K562 (cell line): Measurements from ENCODE around the gene DNAI1. TPM values are rescaled to one million over a fixed set of nuclear protein-coding genes. Genes with fewer than 3 reads are reported as not detected.

ENCODE experiments used
- ATAC-seq: fragments of 200-7000 bp; cut with Tn5 transposase; 3 replicates; pipeline ENCODE4 v1.9.1; 2020; ENCODE audit warnings: moderate library complexity
- BruUV-seq: library from RNA; stranded (reverse); fragments of 400-500 nt; replicated peaks from 2 replicates; lab custom pipeline; 2021; lab: Mats Ljungman, UMichigan
- CTCF ChIA-PET: fragments of 300-600 bp; formaldehyde crosslinking; extraction: SDS; loops from one replicate; lab custom pipeline; 2021; ENCODE audit warnings: low intra/inter-chr PET ratio; lab: Yijun Ruan, JAX
- POLR2A ChIA-PET: fragments of 300-600, 350-650 bp; sonication (Branson Sonifier 250); formaldehyde crosslinking; extraction: SDS; loops from one replicate; lab custom pipeline; 2021; ENCODE audit warnings: antibody characterized with exemption, inconsistent platforms; lab: Yijun Ruan, JAX
- DNase-seq, 4 experiments: peaks; one replicate each; pipeline versions ENCODE4 v3.0.0 to v3.0.0-alpha.2; 2011 to 2018; ENCODE audit warnings: low spot score in 3 of 4, mixed read lengths in 3 of 4; ENCODE audit errors: extremely low read depth in 1 of 4
- FAIRE-seq: peaks from 2 replicates; lab custom pipeline; 2011; peaks lifted over from hg19 to GRCh38; lab: Jason Lieb, UNC
- H2AFZ ChIP-seq: 2 replicates; pipeline ENCODE4 v1.6.0; 2011; ENCODE audit warnings: low read depth, low read length, control low read depth, inconsistent platforms
- H3K27ac ChIP-seq: fragments of 200-600 bp; 3 replicates; pipeline ENCODE4 v1.8.0; 2011; ENCODE audit warnings: low read depth, mild to moderate bottlenecking, control low read depth, inconsistent platforms, low read length, moderate library complexity, mixed read lengths; ENCODE audit errors: extremely low read depth
- H3K27me3 ChIP-seq, 2 experiments: fragments of 300-600 bp in 1 of 2; 2 replicates in 1 of 2; 3 replicates in 1 of 2; pipeline versions ENCODE4 v1.6.0 to v1.8.0; 2011; ENCODE audit warnings: inconsistent platforms in 2 of 2, low read length in 2 of 2, mild to moderate bottlenecking in 1 of 2, mixed read lengths in 1 of 2, moderate library complexity in 1 of 2; ENCODE audit not compliant: control insufficient read depth in 2 of 2, insufficient read depth in 2 of 2
- H3K36me3 ChIP-seq: fragments of 300-600 bp; 3 replicates; pipeline ENCODE4 v1.8.0; 2011; ENCODE audit warnings: mild to moderate bottlenecking, low read length, inconsistent platforms; ENCODE audit not compliant: control insufficient read depth, insufficient read depth
- H3K4me1 ChIP-seq, 2 experiments: fragments of 200-600 bp in 1 of 2; replicated peaks in 1 of 2; 2 replicates in 1 of 2; 3 replicates in 1 of 2; pipeline versions ENCODE4 v1.5.1 to v1.8.0; 2011; ENCODE audit warnings: inconsistent platforms in 2 of 2, low read length in 2 of 2, mild to moderate bottlenecking in 1 of 2, mixed read lengths in 1 of 2, moderate library complexity in 1 of 2; ENCODE audit not compliant: control insufficient read depth in 2 of 2, insufficient read depth in 2 of 2
- H3K4me2 ChIP-seq: 2 replicates; pipeline ENCODE4 v1.6.1; 2011; ENCODE audit warnings: low read length, control low read depth, inconsistent platforms, mixed read lengths; ENCODE audit not compliant: insufficient read depth
- H3K4me3 ChIP-seq: fragments of 200-600 bp; sonication (generic), shearing (Covaris generic); 2 replicates; pipeline ENCODE4 v1.5.1; 2016; ENCODE audit warnings: control low read depth, inconsistent platforms
- H3K79me2 ChIP-seq: fragments of 200-600 bp; 3 replicates; pipeline ENCODE4 v1.8.0; 2011; ENCODE audit warnings: low read length, inconsistent platforms; ENCODE audit not compliant: control insufficient read depth, insufficient read depth
- H3K9ac ChIP-seq, 2 experiments: 2 replicates each; pipeline versions ENCODE4 v1.6.0 to v1.6.1; 2011; ENCODE audit warnings: low read depth in 2 of 2, low read length in 2 of 2, control low read depth in 1 of 2, inconsistent platforms in 1 of 2, mild to moderate bottlenecking in 1 of 2, mixed read lengths in 1 of 2; ENCODE audit not compliant: insufficient read depth in 1 of 2
- H3K9me1 ChIP-seq: one replicate; pipeline ENCODE4 v1.6.0; 2011; ENCODE audit warnings: inconsistent platforms, mild to moderate bottlenecking, low read length, moderate library complexity; ENCODE audit not compliant: control insufficient read depth, insufficient read depth
- H3K9me3 ChIP-seq: replicated peaks from 2 replicates; pipeline ENCODE4 v1.5.1; 2011; ENCODE audit warnings: low read depth, low read length, inconsistent platforms; ENCODE audit not compliant: control insufficient read depth, insufficient read depth
- H4K20me1 ChIP-seq: replicated peaks from 2 replicates; pipeline ENCODE4 v1.6.1; 2011; ENCODE audit warnings: low read length, inconsistent platforms, mixed read lengths; ENCODE audit not compliant: control insufficient read depth, insufficient read depth
- BMI1 ChIP-seq: fragments of 150-350 bp; IDR thresholded peaks from 2 replicates; pipeline ENCODE4 v1.6.1; 2014; ENCODE audit warnings: low read length
- CREM ChIP-seq: IDR thresholded peaks from 2 replicates; pipeline ENCODE4 v1.6.1; 2014; ENCODE audit warnings: antibody characterized with exemption, low read depth
- MAX ChIP-seq: sonication (generic); formaldehyde crosslinking; IDR thresholded peaks from 2 replicates; pipeline ENCODE4 v1.9.0; 2022; ENCODE audit warnings: mild to moderate bottlenecking, missing genetic modification reagents
- SMARCA4 ChIP-seq: fragments of 450-650 bp; IDR thresholded peaks from 2 replicates; pipeline ENCODE4 v1.6.1; 2016
- TARDBP ChIP-seq: fragments of 450-650 bp; IDR thresholded peaks from 2 replicates; pipeline ENCODE4 v1.6.1; 2016
- ZBTB26 ChIP-seq: fragments of 450-650 bp; formaldehyde crosslinking; IDR thresholded peaks from 2 replicates; pipeline ENCODE4 v1.4.0; 2022; ENCODE audit warnings: missing genetic modification characterization
- ZNF354B ChIP-seq: fragments of 250-450 bp; sonication (Bioruptor Pico); IDR thresholded peaks from 2 replicates; pipeline ENCODE4 v1.4.0; 2020
- ZNF778 ChIP-seq: fragments of 450-650 bp; formaldehyde crosslinking; IDR thresholded peaks from 2 replicates; pipeline ENCODE4 v1.4.0; 2020; ENCODE audit warnings: mild to moderate bottlenecking, moderate library complexity
- WGBS: fragments of 100-300 bp; shearing (Covaris generic); methylation state at CpG from one replicate; pipeline ENCODE4 v1.1.6; 2016; ENCODE audit warnings: low coverage, mixed read lengths; ENCODE audit not compliant: insufficient coverage; ENCODE audit errors: missing lambda C conversion rate; 5-methylcytosine and 5-hydroxymethylcytosine counted together
- in situ Hi-C: fragments of 300-500 bp; cut with MboI; formaldehyde crosslinking; loops from 4 replicates; pipeline ENCODE4 v1.15.0; 2018; ENCODE audit warnings: inconsistent platforms, mixed read lengths
- intact Hi-C: fragments of 100-400 bp; cut with micrococcal nuclease; formaldehyde crosslinking; loops from 2 replicates; pipeline ENCODE4 v1.14.2; 2022
- polyA plus RNA-seq, 8 experiments: library from polyadenylated mRNA; depleted of rRNA in 4 of 8; stranded (reverse) in 5 of 8; unstranded in 3 of 8; fragments of >200 nt; fragmentation: Nextera tagmentation in 2 of 8; fragmentation: Illumina TruSeq in 1 of 8; extraction: Ambion mirVana in 2 of 8; extraction: Trizol in 1 of 8; gene quantifications; 2 replicates each; pipeline versions ENCODE4 v1.2.1 to v1.2.3, GENCODE V29; 2011 to 2014; ENCODE audit warnings: inconsistent platforms in 1 of 8, missing spikeins in 1 of 8
- total RNA-seq, 7 experiments: library from RNA; depleted of rRNA in 6 of 7; stranded (reverse); fragments of >200 nt in 6 of 7; fragmentation: Illumina TruSeq in 2 of 7; extraction: Trizol in 2 of 7; gene quantifications; 2 replicates each; pipeline versions ENCODE4 v1.2.1 to v1.2.3, GENCODE V29; 2011 to 2021; ENCODE audit warnings: low replicate concordance in 1 of 7

Gene DNAI1
- total and polyA plus RNA-seq, 9 of the 15 experiments (the other 6 are each of a cell fraction or from before 2014, with no cell fraction given): 0.01 to 0.17 (median 0.04) TPM; not detected in 6

DNA sequence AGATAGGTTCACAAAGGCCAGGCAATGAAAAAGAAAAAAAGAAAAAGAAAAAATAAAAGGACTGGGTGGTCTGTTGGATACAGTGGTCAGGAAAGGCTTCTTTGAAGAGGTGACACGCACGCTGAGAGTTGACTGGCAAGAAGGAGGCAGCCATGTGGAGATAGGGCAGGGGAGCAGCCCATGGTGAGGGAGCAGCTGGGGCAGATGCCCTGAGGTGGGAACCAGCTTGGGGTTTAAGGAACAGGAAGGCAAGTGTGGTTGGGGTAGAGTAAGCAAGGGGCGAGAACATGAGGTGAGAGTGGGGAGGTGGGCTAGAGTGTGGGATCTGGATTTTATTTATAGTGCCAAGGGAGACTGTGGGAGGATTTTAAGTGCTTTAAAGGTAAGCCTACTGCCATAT, 57.4 kb downstream of the DNAI1 start:
- Histone ChIP-seq H3K36me3 (no peaks in the 10 kb centered on the region), H3K79me2 (no peaks in the 10 kb centered on the region)
- no peak for TF ChIP-seq SMARCA4
- no peak for TF ChIP-seq TARDBP
- TF ChIP-seq, all 486 proteins: peak for 0
- in situ Hi-C loops (no loop called here), intact Hi-C loops (no loop called here)
- Histone ChIP-seq H3K4me1 (no peaks in the 10 kb centered on the region; a peak in 1 of 5 replicates), H3K9me3 (no peaks in the 10 kb centered on the region), H4K20me1 (no peaks in the 10 kb centered on the region), H3K4me2 (no peak overlapping the region), H3K9ac (no peak overlapping the region), H2AFZ (no peak overlapping the region), H3K4me3 (no peak overlapping the region), H3K9me1 (no peaks in the 10 kb centered on the region), H3K27ac (no peak overlapping the region), H3K27me3 (peaks cover 0 to 6% of the 10 kb centered on the region in 2 experiments; a peak in 3 of 5 replicates)
- no TSS peak for BruUV-seq
- FAIRE-seq (no peak), ATAC-seq (no peak), DNase-seq (no peak)
- ChIA-PET CTCF (no interaction called here), POLR2A (no interaction called here)
- WGBS: 0% methylated on average over 3 of the region's 3 CpGs

DNA sequence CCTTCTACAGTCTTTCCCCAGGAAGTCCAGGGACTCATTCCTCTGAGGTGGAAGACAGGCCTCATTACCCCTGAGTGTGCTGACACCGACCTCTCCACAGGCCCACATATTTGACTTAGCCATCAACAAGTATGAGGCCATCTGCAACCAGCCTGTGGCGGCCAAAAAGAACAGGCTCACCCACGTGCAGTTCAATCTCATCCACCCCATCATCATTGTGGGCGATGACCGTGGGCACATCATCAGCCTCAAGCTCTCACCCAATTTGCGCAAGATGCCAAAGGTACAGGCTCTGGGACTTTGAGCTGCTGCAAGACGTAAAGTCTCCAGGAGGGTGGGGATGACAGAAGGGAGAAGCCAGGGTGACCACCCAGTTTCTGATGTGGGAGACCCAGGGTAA, 58.6 kb downstream of the DNAI1 start:
- H2AFZ ChIP-seq: no peak overlapping the region
- no peaks in the 10 kb centered on the region for H3K9me1 ChIP-seq
- H3K4me3 ChIP-seq: no peak overlapping the region
- no peak for ATAC-seq
- ChIA-PET POLR2A (interaction anchor here (0.6 kb wide), 1 partner anchor 31 kb away, joined by 3 read pairs; no protein-coding TSS in a partner anchor), CTCF (no interaction called here)
- no TSS peak for BruUV-seq
- H3K79me2 ChIP-seq: no peaks in the 10 kb centered on the region
- WGBS: 2% methylated on average over 6 of the region's 7 CpGs
- no peak for DNase-seq
- H3K9ac ChIP-seq: no peak overlapping the region
- H3K36me3 ChIP-seq: no peaks in the 10 kb centered on the region
- no peak overlapping the region for H3K27ac ChIP-seq
- in situ Hi-C loops (no loop called here), intact Hi-C loops (no loop called here)
- H3K4me2 ChIP-seq: no peak overlapping the region
- no peaks in the 10 kb centered on the region for H3K9me3 ChIP-seq
- H3K4me1 ChIP-seq: peaks cover 0 to 2% of the 10 kb centered on the region in 2 experiments; a peak in 2 of 5 replicates
- no peak for FAIRE-seq
- no peaks in the 10 kb centered on the region for H4K20me1 ChIP-seq
- H3K27me3 ChIP-seq: peaks cover 0 to 18% of the 10 kb centered on the region in 2 experiments; a peak in 3 of 5 replicates
- TF ChIP-seq ZNF354B (CRISPR knock-in tag) (no peak), ZNF778 (CRISPR knock-in tag) (no peak), MAX (CRISPR knock-in tag) (no peak), BMI1 (no peak), ZBTB26 (CRISPR knock-in tag) (no peak), CREM (no peak)
